Heart left ventricle (tissue), 13 donors: ENCODE results near the gene HOPX.

Source experiments
- POLR2A ChIP-seq, 2 donors: fragments of 450-650 bp; IDR thresholded peaks; one replicate each; pipeline ENCODE4 v1.6.1; 2017; ENCODE audit warnings: antibody characterized with exemption in 2 of 2, mild to moderate bottlenecking in 2 of 2, moderate library complexity in 2 of 2
- TF ChIP-seq, protein P1 (sequence below), 12 donors: fragments of 200-600 bp; sonication (generic) in 4 of 12; IDR thresholded peaks; one replicate each; pipeline versions ENCODE4 v1.5.0 to v1.8.0; 2018 to 2022; ENCODE audit warnings: antibody characterized with exemption in 12 of 12, mild to moderate bottlenecking in 5 of 12
- donor health status: ischemic (EF 13 %, LVEDD 7.1; RV severe dilation, severe dysfunction).
- donor health status: DM: no; HTN: yes; CAD: no.
- donor health status: DM: no; HTN: no; CAD: no.
- donor health status: ischemic (EF 25% LVEDD 6.9; RV normal size, moderate dysfunction).
- donor health status: ischemic (EF 25% LVEDD 5.7; RV mildly dilated, moderate dysfunction).
- donor health status: ischemic (EF 35%, LVEDD 5.7; RV mildly dilated, moderate dysfunction).
- donor health status: nonischemic (EF 11% LVEDD 7.7; RV severe dilation, severe dysfunction).
- donor health status: DM: yes; HTN: yes; CAD: no.
- donor health status: PGD.
- donor health status: ischemic (EF 29% LVEDD 5.4; RV normal size, mild dysfunction).
- donor health status: nonischemic (EF 23%, LVEDD 6.1; RV moderate dilation, normal function).

GRCh38 chr4:56651056-56651350 lies 30.1 kb downstream of the HOPX start:
- TF ChIP-seq, protein P1, sequence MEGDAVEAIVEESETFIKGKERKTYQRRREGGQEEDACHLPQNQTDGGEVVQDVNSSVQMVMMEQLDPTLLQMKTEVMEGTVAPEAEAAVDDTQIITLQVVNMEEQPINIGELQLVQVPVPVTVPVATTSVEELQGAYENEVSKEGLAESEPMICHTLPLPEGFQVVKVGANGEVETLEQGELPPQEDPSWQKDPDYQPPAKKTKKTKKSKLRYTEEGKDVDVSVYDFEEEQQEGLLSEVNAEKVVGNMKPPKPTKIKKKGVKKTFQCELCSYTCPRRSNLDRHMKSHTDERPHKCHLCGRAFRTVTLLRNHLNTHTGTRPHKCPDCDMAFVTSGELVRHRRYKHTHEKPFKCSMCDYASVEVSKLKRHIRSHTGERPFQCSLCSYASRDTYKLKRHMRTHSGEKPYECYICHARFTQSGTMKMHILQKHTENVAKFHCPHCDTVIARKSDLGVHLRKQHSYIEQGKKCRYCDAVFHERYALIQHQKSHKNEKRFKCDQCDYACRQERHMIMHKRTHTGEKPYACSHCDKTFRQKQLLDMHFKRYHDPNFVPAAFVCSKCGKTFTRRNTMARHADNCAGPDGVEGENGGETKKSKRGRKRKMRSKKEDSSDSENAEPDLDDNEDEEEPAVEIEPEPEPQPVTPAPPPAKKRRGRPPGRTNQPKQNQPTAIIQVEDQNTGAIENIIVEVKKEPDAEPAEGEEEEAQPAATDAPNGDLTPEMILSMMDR (IDR thresholded peaks at IDR 0.05), result no peak
- TF ChIP-seq POLR2A (IDR thresholded peaks at IDR 0.05), result no peak
